OCI-LY1 (cell line): Measurements from ENCODE around the gene FNDC11.

Experiments
- EZH2 ChIP-seq: fragments of 200-600 bp; sonication (generic), shearing (Covaris generic); IDR thresholded peaks from 2 replicates; pipeline ENCODE4 v1.8.0; 2017; ENCODE audit warnings: borderline replicate concordance, mixed run types, mild to moderate bottlenecking, antibody characterized with exemption, low read length, moderate library complexity, mixed read lengths
- TF ChIP-seq, protein P1 (sequence below): fragments of 200-600 bp; sonication (generic), shearing (Covaris generic); IDR thresholded peaks from 2 replicates; pipeline ENCODE4 v1.5.1; 2017; ENCODE audit warnings: mild to moderate bottlenecking, antibody characterized with exemption, low read length, moderate library complexity, mixed read lengths

GRCh38 chr20:63538204-63539091 lies 15.5 kb upstream of the FNDC11 start:
- TF ChIP-seq, protein P1, sequence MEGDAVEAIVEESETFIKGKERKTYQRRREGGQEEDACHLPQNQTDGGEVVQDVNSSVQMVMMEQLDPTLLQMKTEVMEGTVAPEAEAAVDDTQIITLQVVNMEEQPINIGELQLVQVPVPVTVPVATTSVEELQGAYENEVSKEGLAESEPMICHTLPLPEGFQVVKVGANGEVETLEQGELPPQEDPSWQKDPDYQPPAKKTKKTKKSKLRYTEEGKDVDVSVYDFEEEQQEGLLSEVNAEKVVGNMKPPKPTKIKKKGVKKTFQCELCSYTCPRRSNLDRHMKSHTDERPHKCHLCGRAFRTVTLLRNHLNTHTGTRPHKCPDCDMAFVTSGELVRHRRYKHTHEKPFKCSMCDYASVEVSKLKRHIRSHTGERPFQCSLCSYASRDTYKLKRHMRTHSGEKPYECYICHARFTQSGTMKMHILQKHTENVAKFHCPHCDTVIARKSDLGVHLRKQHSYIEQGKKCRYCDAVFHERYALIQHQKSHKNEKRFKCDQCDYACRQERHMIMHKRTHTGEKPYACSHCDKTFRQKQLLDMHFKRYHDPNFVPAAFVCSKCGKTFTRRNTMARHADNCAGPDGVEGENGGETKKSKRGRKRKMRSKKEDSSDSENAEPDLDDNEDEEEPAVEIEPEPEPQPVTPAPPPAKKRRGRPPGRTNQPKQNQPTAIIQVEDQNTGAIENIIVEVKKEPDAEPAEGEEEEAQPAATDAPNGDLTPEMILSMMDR, result no peak
- no peak for TF ChIP-seq EZH2
